Measurements from ENCODE around the gene LRFN2.

LRFN2 gene

DNA sequence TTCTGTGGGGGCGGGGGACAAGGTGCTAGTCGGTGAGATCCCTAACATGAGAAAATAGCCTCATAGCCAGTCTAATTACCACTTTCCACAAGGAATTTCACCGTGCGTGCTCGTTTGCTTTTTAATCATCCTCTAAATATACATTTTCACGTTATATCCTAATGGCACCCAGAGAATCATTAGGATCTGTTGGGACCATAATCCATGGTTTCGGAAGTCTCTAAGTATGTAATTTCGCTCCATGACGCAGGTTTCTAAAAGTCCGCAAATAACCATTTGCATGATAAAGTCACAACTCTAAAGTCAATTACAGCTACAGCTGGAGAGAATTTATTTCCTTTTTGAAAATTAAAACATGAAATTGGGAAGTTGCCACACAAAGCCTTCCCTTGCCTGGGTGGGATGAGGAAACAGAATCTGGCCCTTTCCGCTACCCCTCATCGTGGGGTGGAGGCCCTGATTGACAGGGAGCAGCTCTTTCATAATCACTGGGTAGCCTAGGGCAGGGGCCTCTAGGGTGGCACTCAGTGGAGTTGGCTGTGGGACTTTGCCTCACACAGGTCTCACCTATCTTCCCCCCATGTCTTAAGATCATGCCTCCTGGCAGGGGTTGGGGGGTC lies 81.9 kb downstream of the LRFN2 start:
- Histone ChIP-seq H3K4me1 (ENCODE audit: insufficient read depth, low read length) (no peaks in the 10 kb centered on the region), H3K9me3 (ENCODE audit: control insufficient read depth, insufficient read depth, low read length) (no peaks in the 10 kb centered on the region), H3K36me3 (ENCODE audit: insufficient read depth, low read length) (no peaks in the 10 kb centered on the region), H3K9ac (ENCODE audit: low read depth, low read length) (no peak overlapping the region)

DNA sequence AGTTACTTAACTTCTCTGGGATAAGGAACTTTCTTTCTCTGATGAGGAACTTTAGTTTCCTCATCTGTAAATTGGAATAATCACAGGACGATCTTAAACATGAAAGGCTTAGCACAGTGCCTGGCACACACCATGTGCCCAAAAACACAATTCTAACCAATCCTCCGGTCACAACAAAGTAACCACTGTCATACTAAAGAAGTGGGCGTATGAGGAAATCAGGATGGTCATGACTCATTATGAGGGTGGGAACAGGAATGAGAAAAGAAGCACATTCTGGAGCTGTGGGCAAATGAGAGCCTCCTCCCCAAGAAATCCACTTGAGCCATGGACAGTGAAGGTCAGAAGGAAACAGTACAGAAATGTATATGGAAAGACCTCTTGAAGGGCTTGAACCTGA lies 82.9 kb downstream of the LRFN2 start:
- no peaks in the 10 kb centered on the region for H3K36me3 ChIP-seq (ENCODE audit: insufficient read depth, low read length)
- no peaks in the 10 kb centered on the region for H3K9me3 ChIP-seq (ENCODE audit: control insufficient read depth, insufficient read depth, low read length)
- no peak overlapping the region for H3K9ac ChIP-seq (ENCODE audit: low read depth, low read length)
- no peaks in the 10 kb centered on the region for H3K4me1 ChIP-seq (ENCODE audit: insufficient read depth, low read length)

DNA sequence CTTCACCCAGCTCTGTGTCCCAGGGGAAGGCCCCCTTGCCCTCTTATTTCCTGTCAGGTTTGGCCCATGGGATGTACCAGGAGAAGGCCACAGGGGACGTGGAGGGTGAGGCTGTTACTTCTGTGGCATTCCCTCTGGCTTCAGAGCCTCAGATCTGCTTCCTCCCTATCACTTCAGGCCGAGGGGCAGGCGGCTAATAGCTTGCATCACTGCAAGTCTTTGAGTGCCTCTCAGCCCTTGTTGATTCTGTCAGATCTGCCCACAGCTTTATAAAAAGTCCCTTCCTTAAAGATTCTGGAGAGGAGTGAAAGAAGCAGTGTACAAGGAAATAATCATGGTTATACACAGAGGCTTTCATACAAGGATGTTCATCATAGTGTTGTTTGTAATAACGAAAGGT lies 86.9 kb downstream of the LRFN2 start:
- no peaks in the 10 kb centered on the region for H3K4me1 ChIP-seq (ENCODE audit: insufficient read depth, low read length)
- no peak overlapping the region for H3K9ac ChIP-seq (ENCODE audit: low read depth, low read length)
- H3K9me3 ChIP-seq (ENCODE audit: control insufficient read depth, insufficient read depth, low read length): no peaks in the 10 kb centered on the region
- H3K36me3 ChIP-seq (ENCODE audit: insufficient read depth, low read length): no peaks in the 10 kb centered on the region

DNA sequence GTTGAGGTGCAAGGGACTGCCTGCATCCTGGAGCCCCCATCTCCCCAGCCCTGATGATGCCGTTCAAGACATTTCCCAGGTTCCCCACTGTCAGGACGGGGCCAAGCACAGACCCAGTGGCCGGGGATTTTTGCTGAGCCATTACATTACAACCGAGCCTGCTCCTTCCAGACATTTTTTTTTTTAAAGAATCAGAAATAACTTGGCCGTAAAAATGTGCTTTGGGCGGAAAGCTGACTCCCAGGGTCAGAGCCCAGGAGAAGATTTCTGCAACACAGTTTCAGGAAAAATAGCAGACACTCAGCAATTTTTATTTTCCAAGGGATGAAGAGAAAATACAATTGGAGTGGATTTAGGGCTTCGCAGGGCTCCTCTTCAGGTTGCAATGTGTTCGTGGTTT lies 87.9 kb downstream of the LRFN2 start:
- H3K9ac ChIP-seq (ENCODE audit: low read depth, low read length): no peak overlapping the region
- H3K9me3 ChIP-seq (ENCODE audit: control insufficient read depth, insufficient read depth, low read length): no peaks in the 10 kb centered on the region
- H3K36me3 ChIP-seq (ENCODE audit: insufficient read depth, low read length): no peaks in the 10 kb centered on the region
- H3K4me1 ChIP-seq (ENCODE audit: insufficient read depth, low read length): no peaks in the 10 kb centered on the region

DNA sequence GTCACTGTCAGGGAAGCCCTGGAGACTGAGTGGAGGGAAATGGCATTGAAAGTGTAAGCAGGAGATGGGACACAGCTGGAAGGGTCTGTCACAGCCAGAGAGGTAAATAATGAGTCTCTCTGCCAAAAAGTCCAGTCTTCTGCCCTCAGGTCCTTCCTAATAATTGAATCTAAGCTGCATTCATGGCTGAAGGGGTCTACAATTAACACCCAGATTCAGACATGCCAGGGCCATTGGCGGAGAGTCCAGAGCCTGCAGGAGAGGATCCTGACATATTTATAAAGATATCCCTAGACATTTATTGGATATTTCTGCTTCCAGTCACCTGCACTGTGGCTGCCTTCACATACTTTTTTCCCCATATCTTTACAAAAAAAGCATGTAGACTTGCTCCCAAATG lies 89.0 kb downstream of the LRFN2 start:
- Histone ChIP-seq H3K9ac (ENCODE audit: low read depth, low read length) (no peak overlapping the region), H3K36me3 (ENCODE audit: insufficient read depth, low read length) (no peaks in the 10 kb centered on the region), H3K9me3 (ENCODE audit: control insufficient read depth, insufficient read depth, low read length) (no peaks in the 10 kb centered on the region), H3K4me1 (ENCODE audit: insufficient read depth, low read length) (no peaks in the 10 kb centered on the region)

DNA sequence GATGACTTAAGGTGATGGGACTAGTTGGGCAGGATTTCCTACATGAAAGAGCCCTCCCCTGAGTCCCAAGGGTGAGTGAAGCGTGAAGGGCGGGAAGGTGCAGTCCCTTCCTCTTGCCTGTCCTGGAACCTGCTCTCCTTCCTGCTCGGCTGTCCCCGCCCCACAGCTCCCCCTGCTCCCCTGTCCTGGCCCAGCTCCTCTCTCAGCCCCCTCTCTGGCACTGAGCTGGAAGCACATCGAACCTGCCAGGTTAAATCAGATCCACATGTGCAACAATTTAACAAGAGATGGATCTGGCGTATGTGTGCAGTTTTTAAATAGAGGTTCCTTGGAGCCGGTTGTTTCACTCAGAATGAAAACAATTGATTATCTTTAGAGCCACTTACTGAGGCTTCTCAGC lies 95.0 kb downstream of the LRFN2 start:
- H3K36me3 ChIP-seq (ENCODE audit: insufficient read depth, low read length): no peaks in the 10 kb centered on the region
- no peak overlapping the region for H3K9ac ChIP-seq (ENCODE audit: low read depth, low read length)
- H3K4me1 ChIP-seq (ENCODE audit: insufficient read depth, low read length): 0 out of 2 replicates have a peak, but pooled peaks cover 3% of the 10 kb centered on the region
- no peaks in the 10 kb centered on the region for H3K9me3 ChIP-seq (ENCODE audit: control insufficient read depth, insufficient read depth, low read length)

DNA sequence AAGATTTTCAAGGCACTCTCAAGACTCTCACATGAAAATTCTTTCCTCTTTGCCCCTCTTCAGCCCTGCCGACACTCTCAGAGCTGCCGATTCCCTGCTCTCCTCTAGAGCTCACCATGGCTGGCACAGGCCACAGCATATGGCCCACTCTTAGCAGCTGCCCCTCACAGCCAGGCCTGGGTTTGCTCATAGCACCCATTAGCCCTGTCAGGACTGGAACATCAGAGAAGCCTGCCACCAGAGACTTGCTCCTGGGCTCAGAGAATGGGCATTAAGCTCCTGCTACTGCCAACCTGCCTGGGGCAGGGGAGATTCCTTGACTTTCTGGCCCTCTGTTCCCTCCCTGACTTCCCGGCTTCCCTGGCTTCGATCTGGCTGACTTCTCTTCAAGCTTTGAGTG lies 96.7 kb downstream of the LRFN2 start:
- Histone ChIP-seq H3K36me3 (ENCODE audit: insufficient read depth, low read length) (no peaks in the 10 kb centered on the region), H3K4me1 (ENCODE audit: insufficient read depth, low read length) (0 out of 2 replicates have a peak, but pooled peaks cover 3% of the 10 kb centered on the region), H3K9me3 (ENCODE audit: control insufficient read depth, insufficient read depth, low read length) (no peaks in the 10 kb centered on the region)

DNA sequence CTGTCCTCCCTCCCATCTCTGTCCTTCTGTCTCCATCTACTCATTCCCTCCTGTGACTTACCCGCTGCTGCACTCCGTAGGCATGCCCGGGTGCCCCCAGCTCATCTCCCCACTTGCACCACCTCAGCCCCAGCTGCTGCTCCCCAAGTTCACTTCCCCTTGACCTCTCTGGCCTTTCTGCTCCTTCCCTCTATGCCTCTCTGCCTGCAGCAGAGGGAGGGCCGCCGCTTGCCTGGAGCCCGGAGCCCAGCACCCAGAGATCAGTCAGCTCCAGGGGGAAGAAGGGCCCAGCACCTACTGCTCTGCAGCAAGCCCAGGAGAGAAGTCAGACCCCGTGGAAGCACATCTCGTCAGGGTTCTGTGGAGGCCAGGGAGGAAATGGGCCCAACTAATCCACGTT lies 97.4 kb downstream of the LRFN2 start:
- no peaks in the 10 kb centered on the region for H3K9me3 ChIP-seq (ENCODE audit: control insufficient read depth, insufficient read depth, low read length)
- H3K9ac ChIP-seq (ENCODE audit: low read depth, low read length): no peak overlapping the region
- 0 out of 2 replicates have a peak, but pooled peaks cover 3% of the 10 kb centered on the region for H3K4me1 ChIP-seq (ENCODE audit: insufficient read depth, low read length)
- H3K36me3 ChIP-seq (ENCODE audit: insufficient read depth, low read length): no peaks in the 10 kb centered on the region

More for the DNA sequence above, 96.7 kb downstream of the LRFN2 start:
- no peak overlapping the region for H3K9ac ChIP-seq (ENCODE audit: low read depth, low read length)

DNA sequence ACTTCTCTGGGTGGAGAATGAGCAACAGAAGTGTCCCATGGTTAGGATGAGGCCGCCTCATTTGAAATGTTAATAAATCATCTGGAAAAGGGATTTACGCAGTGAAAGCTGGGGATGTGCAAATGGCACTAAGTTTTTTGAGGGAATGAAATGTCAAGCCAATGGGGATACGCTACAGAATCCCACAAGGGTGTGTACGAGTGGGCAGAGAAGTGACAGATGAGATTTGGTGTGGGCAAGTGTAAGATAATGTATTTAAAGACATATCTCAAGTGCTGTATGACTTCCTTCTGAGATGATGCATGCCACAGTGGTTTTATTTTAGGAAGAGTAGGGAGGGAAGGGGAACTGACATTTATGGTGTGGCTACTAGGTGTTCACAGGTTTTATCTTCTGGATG lies 100.6 kb downstream of the LRFN2 start:
- Histone ChIP-seq H3K9ac (ENCODE audit: low read depth, low read length) (no peak overlapping the region), H3K36me3 (ENCODE audit: insufficient read depth, low read length) (no peaks in the 10 kb centered on the region), H3K9me3 (ENCODE audit: control insufficient read depth, insufficient read depth, low read length) (no peaks in the 10 kb centered on the region), H3K4me1 (ENCODE audit: insufficient read depth, low read length) (no peaks in the 10 kb centered on the region)

DNA sequence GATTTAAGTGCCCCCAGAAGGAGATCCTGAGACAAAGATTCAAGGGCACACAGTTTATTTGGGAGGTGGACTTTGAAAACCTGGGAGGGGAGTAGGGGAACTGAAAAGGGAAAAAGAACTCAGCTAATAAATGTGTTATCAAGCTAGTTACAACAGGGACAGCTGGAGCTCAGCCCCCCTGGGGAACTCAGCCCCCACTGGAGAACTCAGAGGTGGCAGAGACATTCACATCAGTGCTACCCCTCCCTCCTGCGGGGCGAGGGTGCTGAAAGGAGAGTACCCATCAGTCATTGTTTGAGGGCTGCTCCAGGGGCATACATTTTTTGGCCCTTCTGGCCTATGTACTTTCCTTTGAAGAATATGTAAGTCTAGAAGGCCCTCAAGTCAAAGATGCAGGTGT lies 101.4 kb downstream of the LRFN2 start:
- Histone ChIP-seq H3K4me1 (ENCODE audit: insufficient read depth, low read length) (no peaks in the 10 kb centered on the region), H3K36me3 (ENCODE audit: insufficient read depth, low read length) (no peaks in the 10 kb centered on the region), H3K9me3 (ENCODE audit: control insufficient read depth, insufficient read depth, low read length) (no peaks in the 10 kb centered on the region), H3K9ac (ENCODE audit: low read depth, low read length) (no peak overlapping the region)

DNA sequence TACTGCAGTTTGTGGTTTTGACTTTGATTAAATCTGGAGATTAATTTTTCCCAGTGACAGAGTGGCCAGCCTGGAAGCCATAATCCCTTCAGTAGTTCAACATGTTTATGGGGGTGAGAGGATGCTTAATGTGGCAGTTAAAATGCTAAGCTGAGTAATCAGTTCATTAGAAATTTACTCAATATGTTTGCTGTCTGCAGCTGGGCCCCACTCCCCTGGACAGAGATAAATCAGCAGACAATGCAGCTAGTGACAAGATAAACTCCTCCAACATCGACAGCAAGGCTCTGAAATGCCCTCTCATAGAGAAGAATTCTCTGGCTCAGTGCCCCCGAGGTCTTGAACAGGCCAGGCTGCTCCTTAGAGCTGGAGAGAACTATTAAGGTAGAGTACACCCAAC lies 101.9 kb downstream of the LRFN2 start:
- Histone ChIP-seq H3K9me3 (ENCODE audit: control insufficient read depth, insufficient read depth, low read length) (no peaks in the 10 kb centered on the region), H3K9ac (ENCODE audit: low read depth, low read length) (no peak overlapping the region), H3K36me3 (ENCODE audit: insufficient read depth, low read length) (no peaks in the 10 kb centered on the region), H3K4me1 (ENCODE audit: insufficient read depth, low read length) (no peaks in the 10 kb centered on the region)

DNA sequence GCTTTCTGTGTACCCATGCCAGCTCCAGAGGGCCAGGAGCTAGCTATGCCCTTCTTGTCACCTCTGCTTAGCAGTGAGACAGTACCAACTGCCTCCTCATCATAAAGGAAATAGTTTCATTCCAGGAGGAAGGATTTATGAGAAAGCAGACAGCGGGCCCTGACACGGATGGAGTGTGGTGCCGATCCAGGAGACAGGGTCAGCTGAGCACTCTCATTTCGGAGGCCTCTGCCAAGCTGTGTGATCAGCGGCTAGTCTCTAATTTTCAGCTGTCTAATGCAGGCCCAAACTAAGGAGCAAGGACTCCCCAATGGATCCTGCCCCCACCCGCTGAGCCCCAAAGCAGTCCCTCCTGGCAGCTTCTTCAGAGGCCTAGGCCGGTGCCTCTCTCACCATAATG lies 103.1 kb downstream of the LRFN2 start:
- Histone ChIP-seq H3K9ac (ENCODE audit: low read depth, low read length) (no peak overlapping the region), H3K9me3 (ENCODE audit: control insufficient read depth, insufficient read depth, low read length) (no peaks in the 10 kb centered on the region), H3K36me3 (ENCODE audit: insufficient read depth, low read length) (no peaks in the 10 kb centered on the region), H3K4me1 (ENCODE audit: insufficient read depth, low read length) (no peaks in the 10 kb centered on the region)

DNA sequence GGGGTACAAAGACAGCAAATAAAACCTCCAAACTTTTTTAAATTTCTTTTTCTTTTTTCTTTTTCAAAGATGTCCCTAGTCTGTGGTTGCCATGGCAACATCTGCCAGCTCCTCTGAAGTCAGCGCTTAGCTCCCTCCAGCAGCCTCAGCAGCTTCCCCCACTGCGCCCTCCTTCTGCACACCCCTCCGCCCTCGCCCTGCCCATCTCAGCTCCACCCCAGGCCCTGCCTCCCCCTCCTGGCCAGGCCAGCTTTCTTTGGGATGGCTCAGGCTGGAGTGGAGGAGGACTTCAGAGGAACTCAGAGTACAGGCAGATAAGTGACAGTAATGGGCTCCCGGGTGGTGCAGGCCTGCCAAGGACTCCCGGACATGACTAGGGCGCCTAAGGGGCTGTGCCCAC lies 104.6 kb downstream of the LRFN2 start:
- Histone ChIP-seq H3K4me1 (ENCODE audit: insufficient read depth, low read length) (peaks cover under 1% of the 10 kb centered on the region; the same call in 1 of the 2 replicates), H3K9ac (ENCODE audit: low read depth, low read length) (no peak overlapping the region)

DNA sequence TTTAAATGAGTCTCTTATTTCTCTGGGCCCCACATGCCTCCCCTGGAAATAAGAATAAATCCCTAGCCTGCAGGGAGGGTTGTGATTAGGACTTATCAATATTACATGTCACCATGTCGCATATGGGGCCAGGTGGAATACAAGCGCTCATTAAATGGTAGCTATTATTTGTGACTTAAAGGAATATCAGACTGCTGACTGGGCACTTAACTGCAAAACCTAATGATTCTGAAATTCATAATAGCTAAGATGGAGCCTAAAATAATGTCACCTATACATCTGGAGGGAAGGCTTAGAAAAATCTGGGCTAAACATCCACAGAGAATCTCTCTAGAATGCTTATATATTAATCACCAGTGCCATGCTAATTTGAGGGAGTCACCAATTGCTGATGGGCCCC lies 106.5 kb downstream of the LRFN2 start:
- H3K36me3 ChIP-seq (ENCODE audit: insufficient read depth, low read length): no peaks in the 10 kb centered on the region
- H3K9me3 ChIP-seq (ENCODE audit: control insufficient read depth, insufficient read depth, low read length): no peaks in the 10 kb centered on the region
- peaks cover 5% of the 10 kb centered on the region; the same call in 1 of the 2 replicates for H3K4me1 ChIP-seq (ENCODE audit: insufficient read depth, low read length)
- no peak overlapping the region for H3K9ac ChIP-seq (ENCODE audit: low read depth, low read length)

More for the DNA sequence above, 104.6 kb downstream of the LRFN2 start:
- no peaks in the 10 kb centered on the region for H3K9me3 ChIP-seq (ENCODE audit: control insufficient read depth, insufficient read depth, low read length)
- no peaks in the 10 kb centered on the region for H3K36me3 ChIP-seq (ENCODE audit: insufficient read depth, low read length)

DNA sequence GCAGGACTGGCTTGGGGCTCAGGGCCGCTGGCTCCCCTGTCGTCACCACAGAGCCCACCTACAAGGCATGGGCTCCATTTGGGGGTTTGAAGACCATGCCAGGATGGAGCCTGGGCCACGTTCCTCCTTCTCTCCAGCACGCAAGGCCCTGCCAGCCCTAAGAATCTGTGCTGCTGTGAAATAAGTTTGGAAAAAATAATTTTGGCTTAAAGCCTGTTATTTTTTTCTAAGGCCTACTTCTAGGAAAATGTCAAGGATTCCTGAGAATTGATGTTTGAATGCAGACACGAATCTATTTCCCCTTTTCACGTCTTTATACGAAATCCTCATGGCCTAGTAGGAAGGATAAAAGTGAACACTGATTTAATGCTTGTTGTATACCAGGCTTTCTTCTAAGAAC lies 107.5 kb downstream of the LRFN2 start:
- Histone ChIP-seq H3K4me1 (ENCODE audit: insufficient read depth, low read length) (peaks cover 5% of the 10 kb centered on the region; the same call in 1 of the 2 replicates), H3K36me3 (ENCODE audit: insufficient read depth, low read length) (no peaks in the 10 kb centered on the region), H3K9ac (ENCODE audit: low read depth, low read length) (no peak overlapping the region), H3K9me3 (ENCODE audit: control insufficient read depth, insufficient read depth, low read length) (no peaks in the 10 kb centered on the region)
